ENCODE results near the gene RHBDD2.
A peak's percentile ranks its signal among the peaks of the same experiment; 100 is the strongest.
"Not testable (repeated sequence)": the region's sequence is repeated elsewhere in the genome, so short reads cannot be mapped to it uniquely, and the experiment has no call there.

Gene RHBDD2

DNA sequence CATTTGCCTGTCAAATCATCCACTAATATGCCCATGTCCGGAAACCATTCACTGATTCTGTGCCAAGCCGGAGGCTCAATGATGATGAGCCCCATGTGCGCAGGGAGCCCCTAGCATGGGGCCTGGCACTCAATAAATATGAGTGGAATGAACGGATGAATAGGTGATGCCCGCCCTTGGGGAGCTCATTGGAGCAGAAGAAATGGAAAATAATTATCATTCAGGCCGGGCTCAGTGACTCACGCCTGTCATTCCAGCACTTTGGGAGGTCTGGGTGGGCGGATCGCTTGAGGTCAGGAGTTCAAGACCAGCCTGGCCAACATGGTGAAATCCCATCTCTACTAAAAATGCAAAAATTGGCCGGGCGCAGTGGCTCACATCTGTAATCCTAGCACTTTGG is 11.0 kb downstream of the RHBDD2 start:
- DNase-seq, result no peak

DNA sequence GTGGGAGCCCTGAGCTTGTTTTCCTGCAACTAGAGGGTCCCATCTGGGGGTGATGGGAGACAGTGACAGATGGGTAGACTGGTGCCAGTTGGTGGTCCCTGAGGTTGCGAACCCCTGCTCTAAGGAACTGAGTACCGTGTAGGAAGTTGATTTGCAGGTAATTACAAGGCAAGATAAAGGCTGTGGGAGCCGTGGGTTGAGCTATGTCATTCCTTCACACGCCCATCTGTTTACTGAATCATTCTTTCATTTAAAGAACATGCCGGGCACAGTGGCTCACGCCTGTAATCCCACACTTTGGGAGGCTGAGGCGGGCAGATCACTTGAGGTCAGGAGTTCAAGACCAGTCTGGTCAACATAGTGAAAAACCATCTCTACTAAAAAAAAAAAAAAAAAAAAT is 12.4 kb downstream of the RHBDD2 start:
- not testable (repeated sequence) for DNase-seq

DNA sequence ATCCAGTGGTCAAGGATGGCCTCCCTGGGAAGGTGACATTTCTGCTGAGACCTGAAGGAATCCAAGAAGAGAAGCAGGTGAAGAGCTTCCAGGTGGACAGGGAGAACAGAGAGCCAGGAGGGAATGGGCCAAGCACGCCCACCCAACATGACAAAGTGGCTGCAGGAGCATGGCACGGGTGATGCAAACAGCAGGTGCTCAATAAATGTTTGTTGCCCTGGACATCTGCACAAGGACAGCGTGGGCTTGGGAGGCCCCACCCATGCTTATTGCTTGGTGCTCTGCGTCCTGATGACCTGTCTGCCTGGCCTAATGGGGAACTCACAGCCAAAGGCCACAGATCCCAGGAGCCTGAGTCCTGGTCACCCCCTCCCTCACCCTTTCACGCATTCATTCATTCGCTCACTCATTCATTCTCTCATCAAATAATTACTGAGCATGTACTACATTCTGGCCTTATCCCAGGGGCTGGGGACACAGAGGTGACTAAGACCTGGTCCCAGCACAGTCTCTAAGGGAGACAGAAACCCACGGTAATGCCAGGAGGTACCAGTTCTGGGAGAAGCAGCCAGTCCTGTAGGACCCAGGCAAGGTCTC is 13.1 kb downstream of the RHBDD2 start:
- DNase-seq, result no peak

DNA sequence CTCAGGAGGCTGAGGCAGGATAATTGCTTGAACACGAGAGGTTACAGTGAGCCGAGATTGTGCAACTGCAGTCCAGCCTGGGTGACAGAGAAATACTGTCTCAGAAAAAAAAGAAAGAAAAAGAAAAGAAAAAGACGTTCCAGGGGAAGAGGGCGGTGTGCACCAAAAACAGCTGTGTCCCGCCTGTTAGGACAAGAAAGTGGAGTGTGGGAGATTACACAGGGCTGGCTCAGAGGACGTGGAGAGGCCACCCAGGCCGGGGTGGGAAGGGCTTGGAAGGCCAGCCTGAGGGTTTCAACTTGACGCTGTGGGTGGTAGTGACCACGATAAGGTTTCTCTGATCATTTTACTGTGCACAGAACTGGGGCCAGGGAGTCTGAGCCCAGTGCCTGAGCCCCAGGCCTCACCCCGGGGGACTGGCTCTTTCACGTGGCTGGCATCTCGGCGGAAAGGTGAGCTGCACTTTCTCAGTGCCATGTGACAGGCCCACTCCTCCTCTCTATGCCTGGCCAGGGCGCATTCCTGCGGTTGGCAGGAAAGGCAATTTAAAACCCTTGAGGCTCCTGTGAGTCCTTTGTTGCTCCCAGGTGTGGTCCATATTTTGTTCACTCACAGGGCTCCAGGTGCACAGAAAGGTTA is 13.9 kb downstream of the RHBDD2 start:
- DNase-seq, result no peak

DNA sequence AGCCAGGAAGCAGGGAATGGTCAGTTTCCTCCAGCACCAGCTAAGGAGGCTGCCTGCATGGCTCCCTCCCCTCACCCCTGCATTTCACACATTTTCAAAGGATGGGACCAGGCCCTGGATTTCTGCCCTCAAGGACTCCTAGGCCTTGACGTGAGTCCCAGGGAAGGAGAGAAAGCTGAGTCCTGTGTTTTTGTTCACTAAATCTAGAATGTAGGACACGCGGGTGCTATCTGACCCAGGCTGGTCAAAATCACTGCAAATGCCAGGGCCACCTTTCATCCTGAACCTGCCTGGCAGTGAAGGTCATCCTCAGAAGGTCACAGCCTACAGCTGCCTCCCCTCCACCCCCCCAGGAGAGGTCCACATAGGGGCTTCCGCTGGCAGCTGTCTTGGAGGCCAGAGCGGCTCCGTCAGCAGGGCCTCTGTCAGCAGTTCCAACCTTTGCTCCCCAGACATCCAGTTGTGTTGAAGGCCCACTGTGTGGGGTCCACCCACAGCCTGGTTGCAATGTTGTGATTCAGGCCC is 18.0 kb downstream of the RHBDD2 start:
- no peak for DNase-seq

DNA sequence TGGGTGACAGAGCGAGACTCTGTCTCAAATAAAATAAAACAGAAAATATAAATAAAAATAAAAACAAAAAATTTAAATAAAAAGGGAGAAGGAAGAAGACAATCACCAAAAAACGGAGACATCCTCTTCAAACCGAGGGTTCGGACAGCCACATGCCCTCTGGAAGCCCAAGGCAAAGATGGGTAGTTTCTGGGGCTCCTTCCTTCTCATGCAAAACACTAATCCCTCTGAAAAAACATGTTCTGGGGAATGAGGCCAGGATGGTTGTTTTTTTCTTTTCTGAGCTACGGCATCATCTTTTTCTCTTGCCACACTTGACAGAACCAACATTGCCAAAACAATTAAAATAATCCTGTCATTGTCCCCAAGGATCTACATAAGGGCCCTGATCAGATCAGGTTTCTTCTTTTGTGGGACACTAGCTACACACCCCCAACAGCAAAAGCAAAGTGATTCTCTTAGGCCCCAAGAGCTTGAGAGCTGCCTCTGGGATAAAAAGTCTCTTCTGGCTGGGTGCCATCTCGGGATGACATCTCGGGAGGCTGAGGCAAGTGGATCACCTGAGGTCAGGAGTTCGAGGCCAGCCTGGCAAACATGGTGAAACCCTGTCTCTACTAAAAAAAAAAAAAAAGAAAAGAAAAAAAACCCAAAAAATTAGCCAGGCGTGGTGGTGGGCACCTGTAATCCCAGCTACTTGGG is 21.9 kb downstream of the RHBDD2 start:
- no peak for DNase-seq

DNA sequence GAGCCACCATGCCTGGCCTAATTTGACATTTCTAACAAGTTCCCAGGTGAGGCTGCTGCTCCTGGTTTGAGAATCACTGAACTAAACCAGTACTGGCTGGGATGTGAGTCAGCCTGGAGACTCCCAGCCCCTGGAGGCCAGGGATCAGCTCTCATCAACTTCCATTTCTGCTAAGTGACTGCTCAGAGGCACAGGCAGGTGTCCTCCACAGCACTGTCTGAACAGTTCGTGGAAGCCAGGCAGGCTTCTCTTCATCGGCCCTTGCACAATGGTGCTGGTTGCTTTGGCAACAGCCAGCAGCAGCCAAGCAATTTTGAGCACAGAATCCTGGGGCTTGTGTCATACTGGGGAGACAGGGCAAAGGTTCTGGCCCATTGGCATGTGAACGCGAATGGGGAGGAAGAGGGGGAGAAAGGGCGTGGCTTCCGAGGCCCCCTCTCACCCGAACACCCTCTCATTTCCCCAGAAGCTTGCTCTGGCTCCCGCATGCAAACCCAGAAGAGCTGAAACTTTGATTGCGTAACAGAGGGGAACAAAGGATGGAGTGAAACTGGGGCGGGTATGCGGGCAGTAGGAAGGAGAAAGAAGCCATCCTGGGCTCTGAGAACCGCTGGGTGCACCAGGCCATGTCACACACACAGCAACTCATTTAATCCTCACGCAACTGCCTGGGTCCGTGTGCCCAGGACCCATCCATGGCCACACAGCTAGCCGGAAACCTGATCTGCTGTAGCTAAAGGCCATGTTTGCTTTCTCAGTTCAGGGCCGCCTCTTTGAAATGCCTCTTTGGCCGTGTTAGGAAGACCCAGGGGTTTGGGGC is 27.2 kb downstream of the RHBDD2 start:
- no peak for DNase-seq

DNA sequence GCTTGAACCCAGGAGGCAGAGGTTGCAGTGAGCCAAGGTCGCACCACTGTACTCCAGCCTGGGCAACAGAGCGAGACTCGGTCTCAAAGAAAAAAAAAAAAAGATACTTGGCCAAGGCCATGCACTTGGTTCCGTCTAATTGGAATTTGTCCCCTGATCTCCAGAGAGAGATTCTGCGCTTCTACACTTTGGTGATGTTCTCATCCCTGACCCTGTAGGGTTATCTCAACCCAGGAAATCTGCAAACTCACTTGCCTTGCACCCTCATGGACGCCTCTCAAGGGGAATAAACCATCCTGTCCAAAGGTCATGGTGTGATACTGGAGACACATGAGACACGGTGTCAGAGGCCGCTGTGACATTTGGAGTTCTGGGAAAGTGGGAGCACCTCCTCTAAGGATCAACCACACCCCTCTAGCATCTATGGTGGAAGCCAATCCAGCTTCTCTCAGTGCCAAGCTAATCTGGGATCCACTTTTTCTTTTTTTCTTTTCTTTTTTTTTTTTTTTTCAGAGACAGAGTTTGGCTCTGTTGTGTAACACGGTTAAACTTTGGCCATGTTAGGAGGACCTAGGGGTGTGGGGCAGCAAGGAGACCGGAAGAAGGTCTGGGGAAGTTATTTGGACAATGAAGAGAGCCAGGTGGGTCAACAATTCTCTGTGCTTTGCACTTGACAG is 28.3 kb downstream of the RHBDD2 start:
- DNase-seq, result no peak

DNA sequence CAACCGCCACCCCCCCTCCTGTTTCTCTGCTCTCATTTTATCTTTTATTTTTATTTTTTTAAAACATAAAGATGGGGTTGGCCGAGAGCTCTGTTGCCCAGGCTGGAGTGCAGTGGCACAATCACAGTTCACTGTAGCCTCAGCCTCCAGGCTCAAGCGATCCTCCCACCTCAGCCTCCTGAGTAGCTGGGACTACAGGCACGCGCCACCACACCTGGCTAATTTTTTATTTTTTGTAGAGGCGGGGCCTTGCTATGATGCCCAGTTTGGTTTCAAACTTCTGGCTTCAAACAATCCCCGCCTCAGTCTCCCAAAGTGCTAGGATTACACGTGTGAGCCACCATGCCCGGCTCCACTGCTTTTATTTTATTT is 28.8 kb downstream of the RHBDD2 start:
- DNase-seq, result not testable (repeated sequence)

DNA sequence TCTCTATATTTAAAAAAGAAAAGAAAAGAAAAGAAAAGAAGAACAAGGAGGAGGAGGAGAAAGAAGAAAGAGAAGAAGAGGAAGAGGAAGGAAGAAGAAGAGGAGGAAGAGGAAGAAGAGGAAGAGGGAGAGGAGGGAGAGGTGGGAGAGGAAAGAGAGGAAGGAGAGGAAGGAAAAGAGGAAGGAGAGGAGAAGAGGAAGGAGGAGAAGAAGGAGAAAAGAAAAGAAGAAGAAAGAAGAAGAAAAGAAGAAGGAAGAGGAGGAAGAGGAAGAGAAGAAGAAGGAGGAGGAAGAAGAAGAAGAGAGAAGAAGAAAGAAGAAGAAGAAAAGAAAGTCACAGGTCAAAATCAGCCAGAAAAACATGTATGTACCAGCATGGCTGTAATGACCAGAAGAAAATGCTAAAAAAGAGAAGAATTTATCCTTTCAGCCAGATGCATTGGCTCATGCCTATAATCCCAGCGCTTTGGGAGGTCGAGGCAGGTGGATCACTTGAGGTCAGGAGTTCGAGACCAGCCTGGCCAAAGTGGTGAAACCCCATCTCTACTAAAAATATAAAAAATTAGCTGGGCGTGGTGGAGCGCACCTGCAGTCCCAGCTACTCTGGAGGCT is 30.8 kb downstream of the RHBDD2 start:
- DNase-seq, result no peak

DNA sequence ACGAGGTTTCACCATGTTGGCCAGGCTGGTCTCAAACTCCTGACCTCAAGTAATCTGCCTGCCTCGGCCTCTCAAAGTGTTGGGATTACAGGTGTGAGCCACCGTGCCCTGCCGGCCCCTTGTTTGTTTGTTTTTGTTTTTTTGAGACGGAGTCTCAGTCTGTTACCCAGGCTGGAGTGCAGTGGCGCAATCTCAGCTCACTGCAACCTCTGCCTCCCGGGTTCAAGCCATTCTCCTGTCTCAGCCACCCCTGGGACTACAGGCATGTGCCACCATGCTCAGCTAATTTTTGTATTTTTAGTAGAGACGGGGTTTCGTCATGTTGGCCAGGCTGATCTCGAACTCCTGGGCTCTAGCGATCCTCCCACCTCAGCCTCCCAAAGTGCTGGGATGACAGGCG is 32.4 kb downstream of the RHBDD2 start:
- not testable (repeated sequence) for DNase-seq

DNA sequence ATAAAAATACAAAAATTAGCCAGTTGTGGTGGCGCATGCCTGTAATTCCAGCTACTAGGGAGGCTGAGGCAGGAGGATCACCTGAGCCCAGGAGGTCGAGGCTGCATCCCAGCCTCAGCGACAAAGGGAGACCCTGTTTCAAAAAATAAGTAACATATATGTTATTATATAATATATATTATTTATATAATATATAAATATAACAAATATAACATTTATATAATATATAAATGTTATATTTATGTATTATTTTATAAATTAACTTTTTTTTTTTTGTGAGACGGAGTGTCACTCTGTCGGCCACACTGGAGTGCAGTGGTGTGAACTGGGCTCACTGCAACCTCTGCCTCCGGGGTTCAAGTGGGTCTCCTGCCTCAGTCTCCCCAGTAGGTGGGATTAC is 34.6 kb downstream of the RHBDD2 start:
- no peak for DNase-seq

DNA sequence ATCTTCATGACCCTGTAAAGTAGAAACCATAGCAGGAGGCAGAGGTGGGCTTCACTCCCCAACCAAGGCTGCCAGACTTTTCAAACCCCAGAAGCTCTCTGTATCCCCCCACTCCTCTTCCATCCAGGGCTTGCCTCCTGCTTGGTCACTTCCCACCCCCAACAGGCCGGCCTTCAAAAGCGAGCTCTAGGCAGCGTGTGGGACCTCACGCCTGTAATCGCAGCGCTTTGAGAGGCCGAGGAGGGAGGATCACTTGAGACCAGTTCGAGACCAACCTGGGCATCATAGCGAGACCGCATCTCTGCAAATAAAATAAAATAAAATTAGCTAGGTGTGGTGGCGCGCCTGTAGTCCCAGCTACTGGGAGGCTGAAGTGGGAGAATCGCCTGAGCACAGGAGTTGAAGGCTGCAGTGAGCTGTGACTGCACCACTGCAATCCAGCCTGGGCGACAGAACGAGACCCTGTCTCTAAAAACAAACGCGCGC is 35.4 kb downstream of the RHBDD2 start:
- DNase-seq, result no peak

DNA sequence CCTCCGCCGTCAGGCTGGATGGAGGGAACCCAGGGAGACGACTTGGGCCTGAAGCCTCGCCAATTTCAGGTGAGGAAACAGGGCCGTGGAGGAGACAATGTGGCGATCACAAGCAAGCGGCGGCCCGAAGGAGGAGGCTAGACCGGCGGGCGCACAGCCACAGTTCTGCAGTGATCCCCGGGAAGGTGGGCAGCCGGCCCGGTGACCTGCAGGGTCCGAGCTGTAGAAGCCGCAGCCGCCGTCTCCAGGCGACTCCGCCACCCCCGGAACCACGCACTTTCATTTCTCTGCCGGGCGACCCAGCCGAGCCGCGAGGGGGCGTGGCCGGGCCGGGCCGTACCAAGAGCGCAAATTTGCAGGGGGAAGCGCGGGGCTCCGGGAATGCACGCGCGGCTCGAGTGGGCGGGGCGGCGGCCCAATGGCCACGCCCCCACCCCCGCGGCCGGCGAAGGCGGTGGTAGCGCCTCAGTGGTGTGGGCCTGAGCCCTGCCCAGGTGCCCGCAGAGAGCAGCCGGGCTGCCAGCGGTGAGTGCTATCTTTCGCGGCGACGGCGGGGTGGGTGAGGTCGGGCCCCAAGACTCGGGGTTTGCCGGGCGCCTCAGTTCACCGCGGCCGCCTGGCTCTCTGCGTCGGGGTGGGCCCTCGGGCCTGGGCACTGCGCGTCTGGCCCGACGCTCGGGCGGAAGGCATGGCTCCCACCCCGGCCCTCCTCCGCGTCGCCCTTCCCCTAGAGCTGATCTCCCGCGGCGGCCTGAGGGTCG is 36.0 kb downstream of the RHBDD2 start, which contains the start of gene POR:
POR (plus strand) TSS at position 501 of the 761 bp plus-strand sequence. CDS start 38,847 bp downstream, outside the sequence.
- DNase-seq, result peak; percentile 73

DNA sequence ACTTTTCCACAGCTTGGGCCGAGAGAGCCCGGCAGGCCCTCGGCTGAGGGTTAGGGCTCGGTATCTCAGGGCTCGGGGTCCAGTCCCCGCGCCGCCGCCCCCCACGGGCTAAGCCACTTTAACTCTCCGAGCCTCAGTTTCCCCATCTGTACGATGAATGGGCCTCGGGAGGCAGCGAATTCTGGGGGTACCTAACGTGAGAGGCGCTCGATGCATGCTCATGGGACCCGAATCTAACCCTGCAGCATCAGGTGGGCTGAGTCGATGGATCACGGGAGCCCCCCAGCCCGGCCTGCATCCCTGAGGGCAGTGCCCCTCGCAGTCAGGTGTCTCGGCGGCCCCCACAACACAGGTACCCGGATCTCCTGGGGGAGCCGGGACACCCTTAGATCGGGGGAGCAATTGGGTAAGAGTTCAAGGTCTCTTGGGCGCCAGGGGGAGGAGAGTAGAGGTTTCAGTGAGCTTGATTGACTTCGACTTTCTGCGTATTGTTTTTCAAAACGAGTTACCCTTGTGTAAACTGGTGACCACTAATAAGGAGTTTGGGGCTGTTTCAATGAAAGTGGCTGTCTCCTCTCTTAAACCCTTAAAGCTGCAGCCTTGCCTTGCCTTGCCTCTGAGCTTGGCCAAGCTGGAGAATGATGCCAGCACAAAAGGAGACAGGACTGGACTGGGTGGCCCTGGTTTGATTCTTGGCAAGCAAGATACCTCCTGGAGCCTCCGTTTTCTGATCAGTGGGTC is 36.8 kb downstream of the RHBDD2 start:
- no peak for DNase-seq

DNA sequence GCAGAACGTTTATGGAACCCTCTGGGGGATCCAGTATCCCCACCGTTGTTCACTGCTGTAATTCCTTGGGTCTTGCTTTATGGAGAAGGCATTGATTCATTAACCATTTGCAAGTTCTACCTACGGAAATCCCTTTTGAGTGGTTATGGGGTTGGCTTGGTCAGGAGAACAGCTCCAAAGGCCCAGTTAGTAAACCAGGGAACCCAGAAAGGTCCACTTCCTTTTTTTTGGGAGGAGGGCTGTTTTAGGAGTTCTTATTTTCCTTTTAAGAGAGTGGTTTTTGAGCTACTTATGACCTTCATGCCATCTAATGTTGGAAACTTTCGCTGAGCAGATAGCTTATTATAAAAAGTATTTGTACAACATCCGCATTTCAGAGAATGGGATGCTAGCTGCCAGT is 37.4 kb downstream of the RHBDD2 start:
- no peak for DNase-seq

DNA sequence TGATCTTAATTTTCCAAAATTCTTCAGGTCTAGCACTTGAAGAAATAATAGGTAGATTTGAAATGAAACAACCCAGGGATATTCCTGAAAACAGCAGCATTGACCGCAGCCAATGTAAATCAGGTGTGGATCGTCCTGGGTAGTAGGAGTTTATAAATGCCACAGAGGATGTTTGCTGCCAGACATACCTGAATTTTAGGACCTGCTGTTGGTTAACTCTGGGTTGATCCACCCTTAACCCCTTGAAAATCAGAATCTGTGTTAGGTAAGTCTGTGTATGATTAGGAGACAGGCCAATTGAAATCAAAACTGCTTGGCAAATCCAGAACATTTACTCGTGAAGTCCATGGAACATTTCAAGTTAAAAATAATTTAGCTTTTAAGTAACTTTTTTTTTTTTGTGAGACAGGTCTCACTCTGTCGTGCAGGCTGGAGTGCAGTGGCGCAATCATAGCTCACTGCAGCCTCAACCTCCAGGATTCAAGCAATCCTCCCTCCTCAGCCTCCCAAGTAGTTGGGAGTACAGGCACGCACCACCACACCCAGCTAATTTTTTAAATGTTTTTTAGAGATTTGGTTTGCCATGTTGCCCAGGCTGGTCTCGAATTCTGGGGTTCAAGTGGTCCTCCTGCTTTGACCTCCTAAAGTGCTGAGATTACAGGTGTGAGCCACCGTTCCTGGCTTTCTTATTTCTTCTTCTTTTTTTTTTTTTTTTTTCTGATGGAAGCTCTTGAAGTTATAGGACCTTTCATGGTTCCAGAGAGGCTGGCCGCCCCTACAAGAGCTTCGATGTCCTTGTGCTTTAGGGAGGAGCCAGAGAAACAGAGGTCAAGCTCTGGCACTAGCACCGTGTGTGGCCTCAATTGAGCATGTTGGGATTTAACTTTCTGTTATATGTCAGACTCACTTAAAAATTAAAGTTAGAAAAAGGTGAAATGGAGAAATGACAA is 38.1 kb downstream of the RHBDD2 start:
- DNase-seq, result no peak

DNA sequence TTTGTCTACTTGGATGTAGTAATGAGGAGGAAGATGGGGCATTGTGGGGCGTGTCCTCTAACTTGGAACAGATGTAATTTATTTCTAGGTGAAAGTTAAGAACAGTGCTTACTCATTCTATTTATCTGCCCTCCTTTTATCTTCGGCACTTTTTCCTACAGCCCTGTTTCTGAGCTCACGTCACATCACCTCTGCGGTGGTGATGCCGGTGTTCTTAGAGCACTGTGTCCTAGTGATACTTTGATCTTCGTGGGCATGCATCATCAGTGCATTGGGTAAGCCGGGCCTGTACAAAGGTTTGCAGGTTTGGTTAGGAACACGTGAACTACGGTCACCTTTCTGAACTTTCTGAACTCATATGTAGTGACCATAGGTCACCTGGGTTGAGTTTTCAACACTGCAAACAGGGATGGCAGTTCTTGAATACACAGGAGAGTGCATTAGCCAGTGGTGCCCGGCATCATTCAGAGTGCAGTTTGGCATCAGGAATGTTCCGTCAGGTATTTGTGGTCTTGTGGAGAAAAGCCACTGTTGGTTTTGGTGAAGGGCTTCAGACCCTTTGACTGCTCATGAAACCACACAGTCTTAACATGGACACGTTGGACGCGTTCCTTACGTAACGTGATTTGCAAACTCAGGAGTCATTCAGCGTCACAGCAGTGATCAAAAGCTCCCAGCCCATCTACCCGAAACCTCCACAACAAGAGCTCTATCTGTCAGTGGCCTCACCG is 41.8 kb downstream of the RHBDD2 start:
- DNase-seq, result no peak

DNA sequence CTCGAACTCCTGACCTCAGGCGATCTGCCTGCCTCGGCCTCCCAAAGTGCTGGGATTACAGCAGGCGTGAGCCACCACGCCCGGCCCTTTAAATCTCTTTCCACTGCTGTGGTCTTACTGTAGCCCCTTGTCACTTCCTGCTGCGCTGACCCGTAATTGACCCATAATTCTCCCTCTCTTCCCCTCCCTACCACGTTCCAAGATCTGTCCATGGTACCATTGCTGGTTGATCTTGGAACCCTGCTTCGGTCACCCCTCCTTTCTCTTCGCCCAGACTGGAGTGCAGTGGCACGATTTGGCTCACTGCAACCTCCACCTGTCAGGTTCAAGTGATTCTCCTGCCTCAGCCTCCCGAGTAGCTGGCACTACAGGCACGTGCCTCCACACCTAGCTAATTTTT is 42.6 kb downstream of the RHBDD2 start:
- no peak for DNase-seq
